Adrenal gland (tissue), 12 donors: ENCODE measurements around the gene MYO5A. TPM values are rescaled to one million over a fixed set of nuclear protein-coding genes. Genes with fewer than 3 reads are reported as not detected.

ENCODE experiments used
- DNase-seq, 7 donors: peaks; one replicate each; pipeline ENCODE4 v3.0.0-alpha.2; 2019 to 2020
- H3K27ac ChIP-seq, 5 donors: fragments of 200-600 bp; sonication (generic) in 4 of 5; 1 replicate in 3 of 5; 2 replicates in 2 of 5; pipeline versions ENCODE4 v1.5.1 to v1.8.0; 2016 to 2020; ENCODE audit warnings: mild to moderate bottlenecking in 1 of 5
- H3K27me3 ChIP-seq: fragments of 200-600 bp; 2 replicates; pipeline ENCODE4 v1.8.0; 2021
- H3K36me3 ChIP-seq, 2 donors: fragments of 200-600 bp; replicated peaks in 1 of 2; 1 replicate in 1 of 2; 2 replicates in 1 of 2; pipeline versions ENCODE4 v1.5.1 to v1.8.0; 2018 to 2022
- H3K4me1 ChIP-seq, 2 donors: fragments of 200-600 bp; replicated peaks in 1 of 2; 1 replicate in 1 of 2; 2 replicates in 1 of 2; pipeline versions ENCODE4 v1.5.1 to v1.8.0; 2018 to 2021
- H3K4me3 ChIP-seq, 4 donors: fragments of 200-600 bp; sonication (generic) in 3 of 4; one replicate each; pipeline ENCODE4 v1.5.1; 2016 to 2018
- H3K9me3 ChIP-seq, 3 donors: fragments of 200-600 bp; sonication (generic) in 1 of 3; replicated peaks in 1 of 3; 1 replicate in 2 of 3; 2 replicates in 1 of 3; pipeline versions ENCODE4 v1.5.1 to v1.8.0; 2016 to 2021
- POLR2A ChIP-seq, 2 donors: fragments of 450-650 bp; IDR thresholded peaks; one replicate each; pipeline ENCODE4 v1.6.1; 2017; ENCODE audit warnings: antibody characterized with exemption in 2 of 2, mild to moderate bottlenecking in 2 of 2, moderate library complexity in 1 of 2
- WGBS, 4 donors: extraction: QIAGEN DNeasy Blood & Tissue Kit in 2 of 4; methylation state at CpG; one replicate each; pipeline versions ENCODE4 v1.1.5 to v1.1.7; 2013 to 2017; 5-methylcytosine and 5-hydroxymethylcytosine counted together
- intact Hi-C, 2 donors: fragments of 100-400 bp; cut with DNase I; formaldehyde crosslinking; loops; one replicate each; pipeline versions ENCODE4 v1.14.1 to v1.15.0; 2022 to 2023
- polyA plus RNA-seq, 3 donors: library from polyadenylated mRNA; stranded (reverse); fragments of 200-250 nt in 2 of 3; fragments of 350-450 nt in 1 of 3; fragmentation: Illumina TruSeq in 1 of 3; extraction: RNeasy Lipid Tissue Mini Kit (QIAGEN cat#74804) in 1 of 3; gene quantifications; one replicate each; pipeline ENCODE4 v1.2.3, GENCODE V29; 2013 to 2014
- total RNA-seq, 9 donors: library from RNA; depleted of rRNA in 4 of 9; stranded (reverse); fragments of >200 nt in 4 of 9; fragments of 120-200 nt in 1 of 9; fragmentation: NEBNext Ultra II Directional in 1 of 9; extraction: Animal tissue kit (Norgen Biotek cat#: 25700) in 1 of 9; gene quantifications; one replicate each; pipeline versions ENCODE4 v1.1.0 to v1.2.4, GENCODE V29; 2013 to 2023
- TF ChIP-seq, protein P1 (sequence below), 6 experiments: fragments of 450-650 bp in 4 of 6; fragments of 200-600 bp in 2 of 6; sonication (generic) in 1 of 6; IDR thresholded peaks; 1 replicate in 5 of 6; 2 replicates in 1 of 6; pipeline versions ENCODE4 v1.5.1 to v1.8.0; 2016 to 2021; ENCODE audit warnings: antibody characterized with exemption in 6 of 6, mild to moderate bottlenecking in 2 of 6, moderate library complexity in 1 of 6
- donor health status: healthy with polysubstance abuse.
- donor health status: Bipolar disorder and iron deficiency.
- donor health status: DM: yes; HTN: yes; CAD: no.
- donor health status: DM: no; HTN: no; CAD: no.
- donor health status: DM: no; HTN: no; CAD: no.
- donor health status: DM: yes; HTN: yes; CAD: no.

MYO5A gene
- total and polyA plus RNA-seq, 12 donors: 6.3 to 57.5 (median 39.6) TPM

DNA sequence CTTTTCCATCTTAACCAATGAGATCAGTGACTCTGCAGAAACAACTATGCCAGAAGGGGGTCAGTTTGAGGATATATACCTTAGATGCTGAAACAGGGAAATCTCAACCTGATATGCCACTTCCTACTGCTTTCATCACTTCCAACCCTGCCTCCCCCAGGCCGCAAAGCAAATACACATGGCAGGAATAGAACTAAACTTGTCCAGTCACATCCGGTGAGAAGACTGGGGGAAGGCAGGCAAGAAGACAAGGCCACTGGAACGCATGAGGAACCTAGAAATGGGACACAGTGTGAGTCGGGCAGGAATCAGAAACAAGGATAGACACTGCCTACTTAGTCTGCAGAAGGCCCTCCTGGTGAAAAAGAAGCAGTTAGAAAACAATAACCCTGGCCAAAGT is 90.6 kb downstream of the MYO5A start:
- Histone ChIP-seq H3K36me3 (no peaks in the 10 kb centered on the region), H3K27me3 (no peaks in the 10 kb centered on the region), H3K9me3 (no peaks in the 10 kb centered on the region), H3K4me3 (no peak overlapping the region), H3K4me1 (peaks cover 9 to 34% of the 10 kb centered on the region in 2 donors), H3K27ac (peak overlapping the region in 1 of 5 donors; percentile 45)
- WGBS, 4 donors: 75 to 87% (median 78%) methylated on average over 4 of the region's 4 CpGs
- TF ChIP-seq POLR2A (IDR thresholded peaks at IDR 0.05): no peak
- TF ChIP-seq, protein P1, sequence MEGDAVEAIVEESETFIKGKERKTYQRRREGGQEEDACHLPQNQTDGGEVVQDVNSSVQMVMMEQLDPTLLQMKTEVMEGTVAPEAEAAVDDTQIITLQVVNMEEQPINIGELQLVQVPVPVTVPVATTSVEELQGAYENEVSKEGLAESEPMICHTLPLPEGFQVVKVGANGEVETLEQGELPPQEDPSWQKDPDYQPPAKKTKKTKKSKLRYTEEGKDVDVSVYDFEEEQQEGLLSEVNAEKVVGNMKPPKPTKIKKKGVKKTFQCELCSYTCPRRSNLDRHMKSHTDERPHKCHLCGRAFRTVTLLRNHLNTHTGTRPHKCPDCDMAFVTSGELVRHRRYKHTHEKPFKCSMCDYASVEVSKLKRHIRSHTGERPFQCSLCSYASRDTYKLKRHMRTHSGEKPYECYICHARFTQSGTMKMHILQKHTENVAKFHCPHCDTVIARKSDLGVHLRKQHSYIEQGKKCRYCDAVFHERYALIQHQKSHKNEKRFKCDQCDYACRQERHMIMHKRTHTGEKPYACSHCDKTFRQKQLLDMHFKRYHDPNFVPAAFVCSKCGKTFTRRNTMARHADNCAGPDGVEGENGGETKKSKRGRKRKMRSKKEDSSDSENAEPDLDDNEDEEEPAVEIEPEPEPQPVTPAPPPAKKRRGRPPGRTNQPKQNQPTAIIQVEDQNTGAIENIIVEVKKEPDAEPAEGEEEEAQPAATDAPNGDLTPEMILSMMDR (IDR thresholded peaks at IDR 0.05): no peak
- intact Hi-C loops: no loop called here
- DNase-seq: peak in 3 of 7 donors; percentile 28 to 43 (median 30)

DNA sequence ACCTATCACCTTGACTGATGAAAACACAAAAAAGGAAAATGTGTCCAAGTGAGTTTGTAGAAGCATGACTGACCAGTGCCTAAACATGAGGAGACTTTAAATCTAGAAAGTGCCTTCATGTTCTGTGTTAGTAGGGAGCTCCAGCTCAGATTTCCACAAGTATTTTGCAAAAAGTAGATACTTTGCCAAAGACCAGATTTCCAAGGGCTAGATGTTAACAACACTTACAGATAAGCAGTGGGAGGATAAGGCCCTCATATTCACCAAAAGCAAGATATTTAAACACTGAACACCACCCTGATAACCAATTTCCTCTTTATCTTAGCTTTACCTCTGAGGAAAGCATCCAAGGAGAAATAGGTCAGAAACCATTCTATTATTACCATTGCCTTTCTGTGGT is 91.0 kb downstream of the MYO5A start:
- Histone ChIP-seq H3K4me1 (peaks cover 9 to 34% of the 10 kb centered on the region in 2 donors), H3K36me3 (no peaks in the 10 kb centered on the region)

DNA sequence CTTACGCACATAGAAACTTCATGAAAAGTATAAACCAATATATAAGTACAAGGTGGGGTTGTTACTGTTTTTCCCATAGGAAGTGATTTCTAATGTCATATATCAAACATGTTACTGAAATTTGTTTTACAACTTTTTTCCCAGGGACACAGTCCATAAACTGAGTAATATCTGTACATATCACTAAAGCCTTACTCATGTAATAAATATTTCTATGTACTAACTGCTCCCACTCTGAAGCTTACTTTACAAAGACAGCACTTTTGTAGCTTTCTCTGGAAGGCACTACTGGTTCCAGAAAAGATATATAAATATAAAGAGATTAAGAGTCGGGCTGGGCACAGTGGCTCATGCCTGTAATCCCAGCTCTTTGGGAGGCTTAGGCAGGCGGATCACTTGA is 91.7 kb downstream of the MYO5A start:
- Histone ChIP-seq H3K27ac (no peak overlapping the region), H3K36me3 (no peaks in the 10 kb centered on the region), H3K9me3 (no peaks in the 10 kb centered on the region), H3K4me3 (no peak overlapping the region), H3K27me3 (no peaks in the 10 kb centered on the region), H3K4me1 (peaks cover 9 to 34% of the 10 kb centered on the region in 2 donors)
- no peak for DNase-seq
- TF ChIP-seq POLR2A (IDR thresholded peaks at IDR 0.05): no peak
- TF ChIP-seq, protein P1 (IDR thresholded peaks at IDR 0.05): no peak
- WGBS, 4 donors: 83 to 96% (median 95%) methylated on average over 3 of the region's 3 CpGs
- intact Hi-C loops: no loop called here

More for the DNA sequence above, 91.0 kb downstream of the MYO5A start:
- H3K27ac ChIP-seq: peak overlapping the region in 1 of 5 donors; percentile 28
- H3K27me3 ChIP-seq: no peaks in the 10 kb centered on the region
- intact Hi-C loops: no loop called here
- TF ChIP-seq, protein P1 (IDR thresholded peaks at IDR 0.05): no peak
- TF ChIP-seq POLR2A (IDR thresholded peaks at IDR 0.05): no peak
- no peaks in the 10 kb centered on the region for H3K9me3 ChIP-seq
- no peak for DNase-seq
- H3K4me3 ChIP-seq: no peak overlapping the region

DNA sequence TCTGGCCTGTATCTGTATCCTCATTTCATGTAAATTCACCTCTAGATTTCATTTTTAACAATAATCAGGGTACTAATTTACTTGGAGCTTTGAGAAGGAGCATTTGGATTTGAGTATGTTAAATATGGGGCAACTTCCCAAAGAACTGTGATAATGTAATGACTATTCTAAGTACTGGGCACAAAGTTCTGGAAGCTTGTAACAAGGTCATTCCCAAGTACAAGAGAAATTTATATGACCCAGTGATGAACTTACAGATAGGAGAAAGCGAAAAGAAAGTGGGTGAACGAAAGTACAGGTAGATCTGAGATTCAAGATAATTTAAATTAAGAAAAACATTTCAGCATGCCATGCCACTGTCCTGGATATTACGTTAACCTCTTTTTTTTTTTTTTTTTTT is 93.8 kb downstream of the MYO5A start:
- WGBS, 4 donors: 42 to 56% (median 46%) methylated on average over 3 of the region's 3 CpGs
- intact Hi-C loops: no loop called here
- Histone ChIP-seq H3K4me1 (peaks cover 9 to 25% of the 10 kb centered on the region in 2 donors), H3K27ac (peak overlapping the region in 1 of 5 donors; percentile 21), H3K36me3 (no peaks in the 10 kb centered on the region), H3K27me3 (no peaks in the 10 kb centered on the region), H3K9me3 (no peaks in the 10 kb centered on the region), H3K4me3 (no peak overlapping the region)
- TF ChIP-seq POLR2A (IDR thresholded peaks at IDR 0.05): no peak
- TF ChIP-seq, protein P1 (IDR thresholded peaks at IDR 0.05): no peak
- no peak for DNase-seq
